Calu3 (cell line): ENCODE results near the gene CNOT2. TPM values are rescaled to one million over a fixed set of nuclear protein-coding genes. Genes with fewer than 3 reads are reported as not detected.

Experiments
- Bru-seq: library from RNA; stranded (reverse); fragments of 400-500 nt; gene quantifications from one replicate; lab custom pipeline; 2021; lab: Mats Ljungman, UMichigan
- BruChase-seq, 2 experiments: library from RNA; stranded (reverse); fragments of 400-500 nt; gene quantifications; one replicate each; lab custom pipeline; 2021; lab: Mats Ljungman, UMichigan
- BruUV-seq: library from RNA; stranded (reverse); fragments of 400-500 nt; replicated peaks from 2 replicates; lab custom pipeline; 2021; lab: Mats Ljungman, UMichigan
- CTCF ChIA-PET: fragments of 300-600 bp; sonication (Branson Sonifier 250); formaldehyde crosslinking; loops from one replicate; lab custom pipeline; 2022; ENCODE audit warnings: antibody characterized with exemption; lab: Charles Lee
- DNase-seq: peaks from one replicate; pipeline ENCODE4 v3.0.0; 2022
- H3K27ac Mint-ChIP-seq: one replicate; pipeline ENCODE4 v1.8.0; 2022; ENCODE audit warnings: mixed read lengths; ENCODE audit not compliant: unreplicated experiment
- H3K27me3 Mint-ChIP-seq: one replicate; pipeline ENCODE4 v1.8.0; 2022; ENCODE audit warnings: mixed read lengths; ENCODE audit not compliant: unreplicated experiment
- H3K36me3 Mint-ChIP-seq: one replicate; pipeline ENCODE4 v1.8.0; 2022; ENCODE audit warnings: mild to moderate bottlenecking, moderate library complexity, mixed read lengths; ENCODE audit not compliant: insufficient read depth, unreplicated experiment
- H3K4me1 Mint-ChIP-seq: one replicate; pipeline ENCODE4 v1.8.0; 2022; ENCODE audit warnings: mild to moderate bottlenecking, low read depth, mixed read lengths; ENCODE audit not compliant: unreplicated experiment
- H3K4me3 Mint-ChIP-seq: one replicate; pipeline ENCODE4 v1.8.0; 2022; ENCODE audit warnings: mild to moderate bottlenecking, low read depth, moderate library complexity, mixed read lengths; ENCODE audit not compliant: unreplicated experiment
- H3K9me3 Mint-ChIP-seq: one replicate; pipeline ENCODE4 v1.8.0; 2022; ENCODE audit warnings: low read depth, mixed read lengths; ENCODE audit not compliant: unreplicated experiment
- intact Hi-C: fragments of 100-400 bp; cut with micrococcal nuclease; formaldehyde crosslinking; loops from one replicate; pipeline ENCODE4 v1.10.0; 2022; ENCODE audit not compliant: unreplicated experiment
- long read RNA-seq: library from polyadenylated mRNA; stranded (forward); transcript quantifications from one replicate; pipeline ENCODE4 v2.0.0, GENCODE V29; 2022
- total RNA-seq: library from RNA; stranded (reverse); gene quantifications from 2 replicates; pipeline ENCODE4 v1.2.3, GENCODE V29; 2022
- TF ChIP-seq, protein P1 (sequence below): fragments of 200-600 bp; IDR thresholded peaks from one replicate; pipeline ENCODE4 v1.8.0; 2022; ENCODE audit warnings: antibody characterized with exemption; ENCODE audit not compliant: unreplicated experiment

The CNOT2 gene, protein sequence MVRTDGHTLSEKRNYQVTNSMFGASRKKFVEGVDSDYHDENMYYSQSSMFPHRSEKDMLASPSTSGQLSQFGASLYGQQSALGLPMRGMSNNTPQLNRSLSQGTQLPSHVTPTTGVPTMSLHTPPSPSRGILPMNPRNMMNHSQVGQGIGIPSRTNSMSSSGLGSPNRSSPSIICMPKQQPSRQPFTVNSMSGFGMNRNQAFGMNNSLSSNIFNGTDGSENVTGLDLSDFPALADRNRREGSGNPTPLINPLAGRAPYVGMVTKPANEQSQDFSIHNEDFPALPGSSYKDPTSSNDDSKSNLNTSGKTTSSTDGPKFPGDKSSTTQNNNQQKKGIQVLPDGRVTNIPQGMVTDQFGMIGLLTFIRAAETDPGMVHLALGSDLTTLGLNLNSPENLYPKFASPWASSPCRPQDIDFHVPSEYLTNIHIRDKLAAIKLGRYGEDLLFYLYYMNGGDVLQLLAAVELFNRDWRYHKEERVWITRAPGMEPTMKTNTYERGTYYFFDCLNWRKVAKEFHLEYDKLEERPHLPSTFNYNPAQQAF
- total RNA-seq (117 and 126 TPM in 2 replicates), Bru-seq, nascent RNA (percentile 97 among the genes with signal in this experiment), BruChase-seq, experiment 1, labeled RNA remaining after a 6-hour chase (percentile 80 among the genes with signal in this experiment), BruChase-seq, experiment 2, labeled RNA remaining after a 2-hour chase (percentile 87 among the genes with signal in this experiment)
- long read RNA-seq, transcript CNOT2-201 (16 exons, 3,282 nt) = major isoform, 74 of 126 reads
- long read RNA-seq, partial matches to known transcripts = 15 of 126 reads
- long read RNA-seq, other reads (novel, unspliced or antisense) = 33 of 126 reads

DNA sequence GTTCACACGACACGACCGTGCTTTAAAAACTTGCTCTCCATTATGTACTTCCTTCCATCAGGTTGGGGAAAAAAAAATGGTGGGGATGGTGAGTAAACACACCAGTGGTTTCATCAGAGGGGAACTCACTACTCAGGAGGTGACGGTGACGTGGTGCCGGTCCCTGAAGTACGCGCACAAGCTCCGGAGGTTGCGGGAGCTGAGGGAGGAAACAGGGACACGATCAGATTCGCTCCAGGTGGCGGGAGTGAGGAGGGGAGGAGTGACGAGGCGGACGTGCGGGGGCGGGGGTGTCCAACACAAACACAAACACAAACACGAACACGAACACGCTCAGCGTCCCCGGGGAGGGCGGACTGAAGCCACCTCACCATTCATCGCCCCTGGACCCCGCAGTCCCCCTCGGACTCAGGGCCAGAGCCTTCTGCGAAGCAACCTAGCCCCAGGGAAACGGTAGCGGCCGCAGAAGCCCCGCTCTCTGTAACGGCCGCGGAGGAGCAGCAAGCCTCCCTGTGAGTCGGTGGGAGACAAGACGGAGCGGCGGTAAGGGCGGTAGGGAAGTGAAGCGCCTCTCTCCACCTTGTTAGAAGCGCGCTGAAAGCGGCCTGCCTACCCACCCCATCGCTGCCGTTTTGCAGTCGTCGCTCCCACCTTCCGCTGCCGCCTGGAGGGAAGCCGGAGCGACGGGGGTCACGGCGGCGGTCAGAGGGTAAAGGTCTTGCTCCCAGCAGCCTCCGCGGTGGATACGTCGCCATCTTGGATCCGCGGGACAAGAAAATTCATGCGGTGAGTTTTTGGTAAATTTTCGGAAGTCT, at the start of gene CNOT2:
Gene CNOT2, plus strand, starts transcription at position 739 of the 815 bp plus-strand sequence. CDS start 34,794 bp downstream, outside the sequence.
- BruUV-seq = no TSS peak
- Mint-ChIP-seq H3K27me3 (no peaks in the 10 kb centered on the region), H3K4me3 (peak within 1 kb of the TSS; percentile 89), H3K27ac (peak within 1 kb of the TSS; percentile 95), H3K4me1 (peaks cover 41% of the 10 kb centered on the region), H3K36me3 (peaks cover 45% of the 10 kb centered on the region), H3K9me3 (no peaks in the 10 kb centered on the region)
- CTCF ChIA-PET = no interaction called here
- TF ChIP-seq, protein P1, sequence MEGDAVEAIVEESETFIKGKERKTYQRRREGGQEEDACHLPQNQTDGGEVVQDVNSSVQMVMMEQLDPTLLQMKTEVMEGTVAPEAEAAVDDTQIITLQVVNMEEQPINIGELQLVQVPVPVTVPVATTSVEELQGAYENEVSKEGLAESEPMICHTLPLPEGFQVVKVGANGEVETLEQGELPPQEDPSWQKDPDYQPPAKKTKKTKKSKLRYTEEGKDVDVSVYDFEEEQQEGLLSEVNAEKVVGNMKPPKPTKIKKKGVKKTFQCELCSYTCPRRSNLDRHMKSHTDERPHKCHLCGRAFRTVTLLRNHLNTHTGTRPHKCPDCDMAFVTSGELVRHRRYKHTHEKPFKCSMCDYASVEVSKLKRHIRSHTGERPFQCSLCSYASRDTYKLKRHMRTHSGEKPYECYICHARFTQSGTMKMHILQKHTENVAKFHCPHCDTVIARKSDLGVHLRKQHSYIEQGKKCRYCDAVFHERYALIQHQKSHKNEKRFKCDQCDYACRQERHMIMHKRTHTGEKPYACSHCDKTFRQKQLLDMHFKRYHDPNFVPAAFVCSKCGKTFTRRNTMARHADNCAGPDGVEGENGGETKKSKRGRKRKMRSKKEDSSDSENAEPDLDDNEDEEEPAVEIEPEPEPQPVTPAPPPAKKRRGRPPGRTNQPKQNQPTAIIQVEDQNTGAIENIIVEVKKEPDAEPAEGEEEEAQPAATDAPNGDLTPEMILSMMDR = no peak
- intact Hi-C loops = loop anchor here (5.0 kb wide), 3 partner anchors 196 to 341 kb away; no protein-coding TSS in a partner anchor
- DNase-seq = peak; percentile 93

DNA sequence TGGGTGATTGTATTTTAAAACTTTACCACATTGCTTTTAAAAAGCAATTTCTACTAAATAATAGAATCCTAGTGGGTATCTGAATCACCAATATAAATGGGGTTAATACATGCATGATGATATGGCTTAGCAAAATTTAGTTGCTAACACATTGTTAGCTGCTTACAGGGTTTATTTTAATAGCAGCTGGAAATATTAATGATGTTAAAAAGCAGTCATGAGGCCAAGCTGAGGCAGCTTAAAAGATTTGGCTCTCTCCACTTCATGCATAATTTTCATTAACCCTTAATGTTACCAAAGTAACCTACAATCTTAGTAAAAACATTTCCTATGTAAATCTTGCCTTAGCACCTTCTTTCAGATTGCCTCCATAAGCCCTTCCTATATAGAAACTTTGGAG, 49.2 kb upstream of the CNOT2 start:
- TF ChIP-seq, protein P1 = no peak
- Mint-ChIP-seq H3K4me3 (no peak overlapping the region), H3K36me3 (no peaks in the 10 kb centered on the region), H3K4me1 (peaks cover 20% of the 10 kb centered on the region), H3K27ac (no peak overlapping the region), H3K27me3 (no peaks in the 10 kb centered on the region), H3K9me3 (no peaks in the 10 kb centered on the region)
- no peak for DNase-seq
- CTCF ChIA-PET = no interaction called here
- intact Hi-C loops = no loop called here
- BruUV-seq = no TSS peak

DNA sequence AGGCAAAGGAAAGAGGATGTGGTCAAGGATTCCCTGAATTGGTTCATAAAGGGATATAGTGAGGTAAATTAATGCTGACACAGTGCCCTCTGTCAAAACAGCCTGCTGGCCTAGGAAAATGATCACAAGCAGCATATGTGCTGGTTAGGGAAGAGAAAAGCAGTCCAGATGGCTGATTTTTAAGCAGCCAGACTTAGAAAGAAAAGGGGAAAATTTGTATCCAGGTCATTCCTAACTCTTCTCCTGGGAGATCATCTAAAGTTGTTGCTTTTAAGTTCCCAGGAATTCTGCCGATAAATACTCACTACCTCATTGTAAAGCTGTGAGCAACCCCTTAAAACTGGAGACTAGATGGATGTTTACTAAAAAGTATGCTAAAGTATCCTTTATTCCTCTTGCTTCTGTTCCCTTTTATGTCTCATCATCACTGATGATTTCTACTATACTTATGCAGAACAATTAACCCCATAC, 46.4 kb upstream of the CNOT2 start:
- TF ChIP-seq, protein P1 = no peak
- no peaks in the 10 kb centered on the region for H3K36me3 Mint-ChIP-seq
- no peak overlapping the region for H3K4me3 Mint-ChIP-seq
- no peaks in the 10 kb centered on the region for H3K4me1 Mint-ChIP-seq
- intact Hi-C loops = no loop called here
- no peaks in the 10 kb centered on the region for H3K9me3 Mint-ChIP-seq
- DNase-seq = no peak
- no peak overlapping the region for H3K27ac Mint-ChIP-seq
- CTCF ChIA-PET = no interaction called here
- no TSS peak for BruUV-seq
- H3K27me3 Mint-ChIP-seq = no peaks in the 10 kb centered on the region

DNA sequence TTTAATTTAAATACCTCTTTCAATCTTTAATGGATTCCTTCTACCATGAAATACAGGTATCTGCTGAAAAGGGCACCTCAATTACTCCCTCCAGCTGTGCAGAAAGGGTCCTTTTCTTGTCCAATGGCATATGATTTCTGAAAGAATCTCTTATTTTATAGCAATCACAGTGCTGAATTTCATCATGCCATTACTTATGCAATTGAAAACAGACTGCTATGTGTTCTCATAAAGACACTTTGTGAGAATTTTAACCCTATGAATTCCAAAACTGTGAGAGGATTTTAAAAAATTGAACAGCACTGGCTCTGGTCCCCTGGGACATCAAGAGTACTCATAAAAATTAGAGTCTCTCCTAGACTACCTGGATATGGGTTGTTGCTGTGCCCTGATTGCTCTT, 45.9 kb upstream of the CNOT2 start:
- H3K4me3 Mint-ChIP-seq = no peak overlapping the region

More for the DNA sequence above, 45.9 kb upstream of the CNOT2 start:
- DNase-seq = no peak
- H3K4me1 Mint-ChIP-seq = no peaks in the 10 kb centered on the region
- CTCF ChIA-PET = no interaction called here
- intact Hi-C loops = no loop called here
- H3K36me3 Mint-ChIP-seq = no peaks in the 10 kb centered on the region
- no peak overlapping the region for H3K27ac Mint-ChIP-seq
- BruUV-seq = no TSS peak
- H3K9me3 Mint-ChIP-seq = no peaks in the 10 kb centered on the region
- H3K27me3 Mint-ChIP-seq = no peaks in the 10 kb centered on the region
- TF ChIP-seq, protein P1 = no peak
